ENCODE results near the gene CFAP161. TPM values are rescaled to one million over a fixed set of nuclear protein-coding genes. Genes with fewer than 3 reads are reported as not detected.

CFAP161 gene
- total RNA-seq, 1 experiment from 2014 or later: not detected

DNA sequence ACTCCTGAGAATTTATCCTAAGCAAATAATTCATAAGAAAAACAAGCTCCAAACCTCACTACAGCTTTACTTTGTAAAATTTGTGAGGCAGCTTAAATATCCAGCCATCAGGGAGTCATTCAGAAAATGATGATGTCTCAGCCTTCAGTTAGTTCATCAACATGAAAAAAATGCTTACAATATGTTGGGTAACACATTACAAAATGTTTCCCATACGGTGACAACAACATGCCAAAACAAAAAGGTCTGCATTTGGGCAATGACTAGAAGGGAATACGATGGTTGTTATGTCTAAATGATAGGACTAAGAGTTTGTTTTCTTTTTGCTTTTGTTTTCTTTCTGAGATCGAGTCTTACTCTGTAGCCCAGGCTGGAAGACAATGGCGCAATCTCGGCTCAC is 47.0 kb upstream of the CFAP161 start:
- Mint-ChIP-seq H3K36me3 (ENCODE audit: insufficient read depth, unreplicated experiment) (peaks cover 4% of the 10 kb centered on the region), H3K9me3 (ENCODE audit: low read depth, unreplicated experiment) (no peaks in the 10 kb centered on the region), H3K27me3 (ENCODE audit: unreplicated experiment) (peaks cover 56% of the 10 kb centered on the region), H3K27ac (ENCODE audit: unreplicated experiment) (no peak overlapping the region), H3K4me3 (ENCODE audit: low read depth, unreplicated experiment) (no peak overlapping the region), H3K4me1 (ENCODE audit: low read depth, unreplicated experiment) (no peaks in the 10 kb centered on the region)
- no TSS peak for BruUV-seq (replicated peaks)
- CTCF ChIA-PET: no interaction called here
- DNase-seq: no peak
- TF ChIP-seq, protein P1, sequence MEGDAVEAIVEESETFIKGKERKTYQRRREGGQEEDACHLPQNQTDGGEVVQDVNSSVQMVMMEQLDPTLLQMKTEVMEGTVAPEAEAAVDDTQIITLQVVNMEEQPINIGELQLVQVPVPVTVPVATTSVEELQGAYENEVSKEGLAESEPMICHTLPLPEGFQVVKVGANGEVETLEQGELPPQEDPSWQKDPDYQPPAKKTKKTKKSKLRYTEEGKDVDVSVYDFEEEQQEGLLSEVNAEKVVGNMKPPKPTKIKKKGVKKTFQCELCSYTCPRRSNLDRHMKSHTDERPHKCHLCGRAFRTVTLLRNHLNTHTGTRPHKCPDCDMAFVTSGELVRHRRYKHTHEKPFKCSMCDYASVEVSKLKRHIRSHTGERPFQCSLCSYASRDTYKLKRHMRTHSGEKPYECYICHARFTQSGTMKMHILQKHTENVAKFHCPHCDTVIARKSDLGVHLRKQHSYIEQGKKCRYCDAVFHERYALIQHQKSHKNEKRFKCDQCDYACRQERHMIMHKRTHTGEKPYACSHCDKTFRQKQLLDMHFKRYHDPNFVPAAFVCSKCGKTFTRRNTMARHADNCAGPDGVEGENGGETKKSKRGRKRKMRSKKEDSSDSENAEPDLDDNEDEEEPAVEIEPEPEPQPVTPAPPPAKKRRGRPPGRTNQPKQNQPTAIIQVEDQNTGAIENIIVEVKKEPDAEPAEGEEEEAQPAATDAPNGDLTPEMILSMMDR (IDR thresholded peaks at IDR 0.05; ENCODE audit: unreplicated experiment): no peak
- intact Hi-C loops (cut with micrococcal nuclease; ENCODE audit: unreplicated experiment): no loop called here

DNA sequence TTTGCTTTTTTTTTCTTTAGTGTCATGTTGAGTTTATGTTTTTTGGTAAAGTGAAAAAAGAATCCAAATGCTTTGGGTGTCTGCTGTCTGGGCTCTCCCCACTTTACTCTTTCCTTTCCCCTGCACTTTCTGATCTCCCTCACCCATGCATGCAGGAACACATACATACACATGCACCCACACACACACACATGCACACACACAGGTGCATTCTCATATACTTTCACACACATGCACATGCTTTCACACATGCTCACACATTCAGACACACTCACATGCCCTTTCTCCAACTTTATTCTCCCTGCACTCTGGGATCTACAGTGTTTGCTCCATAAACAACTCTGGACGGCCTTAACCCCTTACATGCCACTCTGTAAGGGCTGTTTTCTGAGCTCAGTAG is 46.4 kb upstream of the CFAP161 start:
- no peaks in the 10 kb centered on the region for H3K4me1 Mint-ChIP-seq (ENCODE audit: low read depth, unreplicated experiment)
- peaks cover 60% of the 10 kb centered on the region for H3K27me3 Mint-ChIP-seq (ENCODE audit: unreplicated experiment)
- no TSS peak for BruUV-seq (replicated peaks)
- CTCF ChIA-PET: no interaction called here
- intact Hi-C loops (cut with micrococcal nuclease; ENCODE audit: unreplicated experiment): no loop called here
- H3K4me3 Mint-ChIP-seq (ENCODE audit: low read depth, unreplicated experiment): no peak overlapping the region
- TF ChIP-seq, protein P1 (IDR thresholded peaks at IDR 0.05; ENCODE audit: unreplicated experiment): no peak
- H3K9me3 Mint-ChIP-seq (ENCODE audit: low read depth, unreplicated experiment): no peaks in the 10 kb centered on the region
- no peaks in the 10 kb centered on the region for H3K36me3 Mint-ChIP-seq (ENCODE audit: insufficient read depth, unreplicated experiment)
- no peak overlapping the region for H3K27ac Mint-ChIP-seq (ENCODE audit: unreplicated experiment)
- DNase-seq: no peak

DNA sequence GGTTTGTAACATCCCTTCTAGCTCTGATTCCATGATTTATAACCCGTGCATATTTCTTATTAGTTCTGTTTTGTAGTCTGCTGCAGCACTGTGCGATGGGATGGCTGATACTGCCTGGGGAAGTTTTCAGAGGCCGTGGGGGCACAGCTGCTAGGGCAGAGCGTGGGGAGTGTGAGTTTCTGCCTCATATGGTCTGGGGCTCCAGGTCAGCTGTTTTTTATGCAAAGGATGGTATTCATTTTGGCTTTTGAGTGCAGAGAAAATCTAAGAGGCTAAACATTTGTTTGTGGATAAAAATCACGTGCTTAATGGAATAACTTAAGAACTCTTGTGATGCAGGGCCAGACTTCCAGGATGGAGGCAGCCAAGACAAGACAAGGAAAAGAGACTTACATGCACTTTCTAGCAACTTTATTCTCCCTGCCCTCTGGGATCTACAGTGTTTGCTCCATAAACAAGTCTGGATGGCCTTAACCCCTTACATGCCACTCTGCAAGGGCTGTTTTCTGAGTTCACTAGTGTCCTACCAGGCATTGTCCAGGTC is 45.5 kb upstream of the CFAP161 start:
- DNase-seq: no peak
- no peaks in the 10 kb centered on the region for H3K36me3 Mint-ChIP-seq (ENCODE audit: insufficient read depth, unreplicated experiment)
- intact Hi-C loops (cut with micrococcal nuclease; ENCODE audit: unreplicated experiment): no loop called here
- H3K27me3 Mint-ChIP-seq (ENCODE audit: unreplicated experiment): peaks cover 68% of the 10 kb centered on the region
- TF ChIP-seq, protein P1 (IDR thresholded peaks at IDR 0.05; ENCODE audit: unreplicated experiment): no peak
- no peak overlapping the region for H3K27ac Mint-ChIP-seq (ENCODE audit: unreplicated experiment)
- H3K4me1 Mint-ChIP-seq (ENCODE audit: low read depth, unreplicated experiment): no peaks in the 10 kb centered on the region
- no peaks in the 10 kb centered on the region for H3K9me3 Mint-ChIP-seq (ENCODE audit: low read depth, unreplicated experiment)
- BruUV-seq (replicated peaks): no TSS peak
- CTCF ChIA-PET: no interaction called here
- H3K4me3 Mint-ChIP-seq (ENCODE audit: low read depth, unreplicated experiment): no peak overlapping the region

- TF ChIP-seq, protein P1 (IDR thresholded peaks at IDR 0.05; ENCODE audit: unreplicated experiment): no peak
- no peaks in the 10 kb centered on the region for H3K9me3 Mint-ChIP-seq (ENCODE audit: low read depth, unreplicated experiment)
- no peaks in the 10 kb centered on the region for H3K36me3 Mint-ChIP-seq (ENCODE audit: insufficient read depth, unreplicated experiment)
- DNase-seq: no peak
- CTCF ChIA-PET: interaction anchor here (2.9 kb wide), 1 partner anchor 174 kb away, joined by 7 read pairs; no protein-coding TSS in a partner anchor
- BruUV-seq (replicated peaks): no TSS peak
- no peaks in the 10 kb centered on the region for H3K4me1 Mint-ChIP-seq (ENCODE audit: low read depth, unreplicated experiment)
- H3K27me3 Mint-ChIP-seq (ENCODE audit: unreplicated experiment): peaks cover 89% of the 10 kb centered on the region
- H3K4me3 Mint-ChIP-seq (ENCODE audit: low read depth, unreplicated experiment): no peak overlapping the region
- no peak overlapping the region for H3K27ac Mint-ChIP-seq (ENCODE audit: unreplicated experiment)
- intact Hi-C loops (cut with micrococcal nuclease; ENCODE audit: unreplicated experiment): no loop called here
Observed at GRCh38 chr15:81091889-81092558, 42.0 kb upstream of the CFAP161 start.
